Right cardiac atrium (tissue), 5 donors: ENCODE data around the gene CLEC5A. TPM values are rescaled to one million over a fixed set of nuclear protein-coding genes. Genes with fewer than 3 reads are reported as not detected.
A peak's percentile ranks its signal among the peaks of the same experiment; 100 is the strongest.
"Not testable (repeated sequence)": the region's sequence is repeated elsewhere in the genome, so short reads cannot be mapped to it uniquely, and the experiment has no call there.

Experiments
- ATAC-seq, 2 donors: fragments of 200-7000 bp; cut with Tn5 transposase; one replicate each; pipeline versions ENCODE4 v1.8.0 to v1.9.1; 2020; ENCODE audit warnings: moderate library complexity in 2 of 2, mild to moderate bottlenecking in 1 of 2
- DNase-seq, 3 donors: peaks; one replicate each; pipeline ENCODE4 v3.0.0-alpha.2; 2020
- H3K27ac ChIP-seq: one replicate; pipeline ENCODE4 v1.5.1; 2013; ENCODE audit warnings: mild to moderate bottlenecking, low read length, control low read depth, moderate library complexity
- H3K27me3 ChIP-seq: one replicate; pipeline ENCODE4 v1.6.1; 2013; ENCODE audit not compliant: control insufficient read depth, insufficient read depth
- H3K4me1 ChIP-seq: one replicate; pipeline ENCODE4 v1.6.1; 2013; ENCODE audit warnings: low read length; ENCODE audit not compliant: control insufficient read depth, insufficient read depth
- H3K4me3 ChIP-seq: one replicate; pipeline ENCODE4 v1.5.1; 2013; ENCODE audit warnings: low read length, control low read depth
- H3K9me3 ChIP-seq: one replicate; pipeline ENCODE4 v1.6.1; 2013; ENCODE audit warnings: low read length; ENCODE audit not compliant: control insufficient read depth
- WGBS: extraction: QIAGEN DNeasy Blood & Tissue Kit; methylation state at CpG from one replicate; pipeline ENCODE4 v1.1.7; 2013; 5-methylcytosine and 5-hydroxymethylcytosine counted together
- intact Hi-C, 4 donors: fragments of 100-400 bp; cut with DNase I; formaldehyde crosslinking; loops; one replicate each; pipeline versions ENCODE4 v1.11.0 to v1.14.0; 2022 to 2023
- long read RNA-seq, 4 donors: library from polyadenylated mRNA; unstranded; transcript quantifications; one replicate each; pipeline ENCODE4 v2.0.0, GENCODE V29; 2020 to 2021
- polyA plus RNA-seq: library from polyadenylated mRNA; stranded (reverse); fragments of 200-250 nt; gene quantifications from one replicate; pipeline ENCODE4 v1.2.3, GENCODE V29; 2013
- total RNA-seq, 4 donors: library from RNA; stranded (reverse); fragmentation: NEBNext Ultra II Directional; extraction: Animal tissue kit (Norgen Biotek cat#: 25700); gene quantifications; one replicate each; pipeline ENCODE4 v1.2.1, GENCODE V29; 2021
- donor health status: healthy with polysubstance abuse.
- donor health status: DM: no; HTN: yes; CAD: no.
- donor health status: DM: no; HTN: no; CAD: no.
- donor health status: DM: no; HTN: yes; CAD: no; lungs with severe emphysema.
- donor health status: DM: yes; HTN: yes; CAD: no.

The CLEC5A gene
- total RNA-seq (under 1 TPM; 0.08 to 0.74 (median 0.25) TPM), polyA plus RNA-seq (0.27 TPM)
- long read RNA-seq, donor 1, result 0 reads
- long read RNA-seq, donor 2, result 0 reads
- long read RNA-seq, donor 3, result 0 reads
- long read RNA-seq, donor 4, result 0 reads

- no peak for DNase-seq
- intact Hi-C loops, result no loop called here
- Histone ChIP-seq H3K4me1 (no peaks in the 10 kb centered on the region), H3K27ac (no peak within 1 kb of the TSS), H3K9me3 (no peaks in the 10 kb centered on the region), H3K4me3 (no peak within 1 kb of the TSS), H3K27me3 (no peaks in the 10 kb centered on the region)
- WGBS, result 66% methylated on average over 3 of the region's 3 CpGs
- ATAC-seq, result no peak
Observed at GRCh38 chr7:141946796-141947195, at the start of gene CLEC5A. Gene CLEC5A, minus strand, starts transcription at chr7:141946974. Its CDS starts 682 bp downstream, at chr7:141946292.

DNA sequence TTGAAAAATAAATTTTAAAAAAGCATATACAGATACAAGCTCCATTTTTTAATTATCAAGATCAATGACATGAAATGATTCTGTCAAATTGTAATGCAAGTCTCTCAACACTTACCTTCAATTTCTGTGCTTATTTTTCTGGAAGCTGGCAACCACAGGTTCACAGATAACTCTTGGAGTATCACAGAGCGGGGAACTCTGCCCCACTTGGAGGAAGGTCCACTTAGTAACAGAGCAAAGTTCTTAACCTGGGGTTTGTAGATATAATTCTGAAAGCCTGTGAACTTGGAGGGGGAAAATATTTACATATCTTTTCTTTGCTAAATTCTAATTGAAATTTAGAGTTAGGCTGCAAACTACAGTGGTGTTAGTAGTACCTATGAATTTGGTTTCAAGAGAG, 46.6 kb upstream of the CLEC5A start:
- 77% methylated on average over 1 of the region's 1 CpG for WGBS
- no peaks in the 10 kb centered on the region for H3K27me3 ChIP-seq
- H3K27ac ChIP-seq, result no peak overlapping the region
- no peaks in the 10 kb centered on the region for H3K9me3 ChIP-seq
- no peak for DNase-seq
- no peaks in the 10 kb centered on the region for H3K4me1 ChIP-seq
- no peak for ATAC-seq
- no peak overlapping the region for H3K4me3 ChIP-seq
- intact Hi-C loops, result no loop called here

- whole genome bisulfite sequencing, result 64% methylated on average over 4 of the region's 4 CpGs
- no peak overlapping the region for H3K4me3 ChIP-seq
- H3K27ac ChIP-seq, result no peak overlapping the region
- H3K4me1 ChIP-seq, result no peaks in the 10 kb centered on the region
- DNase-seq, result peak in 1 of 3 donors; percentile 49
- no peaks in the 10 kb centered on the region for H3K9me3 ChIP-seq
- ATAC-seq, result no peak
- intact Hi-C loops, result no loop called here
- H3K27me3 ChIP-seq, result no peaks in the 10 kb centered on the region
Observed at GRCh38 chr7:141992688-141993087, 45.9 kb upstream of the CLEC5A start.

GRCh38 chr7:141992156-141992555, 45.4 kb upstream of the CLEC5A start:
- Histone ChIP-seq H3K27me3 (no peaks in the 10 kb centered on the region), H3K9me3 (no peaks in the 10 kb centered on the region), H3K27ac (no peak overlapping the region), H3K4me1 (no peaks in the 10 kb centered on the region), H3K4me3 (no peak overlapping the region)
- DNase-seq (no peak), ATAC-seq (no peak)
- 70% methylated on average over 2 of the region's 2 CpGs for WGBS
- intact Hi-C loops, result no loop called here

DNA sequence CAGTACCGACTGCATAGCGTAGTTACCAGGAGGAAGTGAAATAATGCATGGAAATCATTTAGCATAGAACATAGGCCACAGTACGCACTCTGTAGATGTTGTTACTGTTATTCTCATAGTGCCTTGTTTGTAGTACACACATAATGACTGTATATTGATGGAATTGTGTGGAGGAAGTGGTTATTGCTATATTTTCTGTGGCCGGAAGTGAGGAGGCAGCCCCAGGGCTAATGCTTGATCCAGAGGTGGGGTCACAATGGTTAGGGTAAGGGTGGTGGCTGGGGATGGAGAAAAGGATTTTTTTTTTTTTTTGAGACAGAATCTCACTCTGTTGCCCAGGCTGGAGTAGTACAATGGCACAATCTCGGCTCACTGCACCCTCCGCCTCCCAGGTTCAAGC, 44.4 kb upstream of the CLEC5A start:
- Histone ChIP-seq H3K27me3 (no peaks in the 10 kb centered on the region), H3K4me3 (no peak overlapping the region), H3K4me1 (no peaks in the 10 kb centered on the region), H3K27ac (no peak overlapping the region), H3K9me3 (no peaks in the 10 kb centered on the region)
- intact Hi-C loops, result no loop called here
- no peak for DNase-seq
- 85% methylated on average over 6 of the region's 6 CpGs for WGBS
- no peak for ATAC-seq

- intact Hi-C loops, result no loop called here
- 58% methylated on average over 2 of the region's 2 CpGs for WGBS
- no peak overlapping the region for H3K27ac ChIP-seq
- no peaks in the 10 kb centered on the region for H3K9me3 ChIP-seq
- H3K27me3 ChIP-seq, result no peaks in the 10 kb centered on the region
- no peak for DNase-seq
- H3K4me3 ChIP-seq, result no peak overlapping the region
- no peaks in the 10 kb centered on the region for H3K4me1 ChIP-seq
- ATAC-seq, result no peak
Observed at GRCh38 chr7:141990011-141990725, 43.4 kb upstream of the CLEC5A start.

DNA sequence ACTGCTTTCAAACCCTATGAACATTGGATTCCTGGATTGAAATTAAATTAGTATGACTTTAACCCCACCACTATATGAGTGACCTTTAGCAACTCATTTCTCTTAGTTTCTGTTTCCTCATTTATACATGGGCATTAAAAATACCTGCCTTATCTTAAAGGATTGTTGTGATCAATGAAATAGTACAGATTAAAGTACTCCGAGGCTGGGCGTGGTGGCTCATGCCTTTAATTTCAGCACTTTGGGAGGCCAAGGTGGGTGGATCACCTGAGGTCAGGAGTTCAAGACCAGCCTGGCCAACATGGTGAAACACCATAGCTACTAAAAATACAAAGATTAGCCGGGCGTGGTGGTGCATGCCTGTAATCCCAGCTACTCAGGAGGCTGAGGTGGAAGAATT, 41.0 kb upstream of the CLEC5A start:
- H3K4me3 ChIP-seq, H3K4me1 ChIP-seq, DNase-seq, intact Hi-C loops, ATAC-seq, H3K9me3 ChIP-seq, H3K27me3 ChIP-seq, H3K27ac ChIP-seq: not testable (repeated sequence)
- WGBS, result 79% methylated on average over 4 of the region's 4 CpGs

DNA sequence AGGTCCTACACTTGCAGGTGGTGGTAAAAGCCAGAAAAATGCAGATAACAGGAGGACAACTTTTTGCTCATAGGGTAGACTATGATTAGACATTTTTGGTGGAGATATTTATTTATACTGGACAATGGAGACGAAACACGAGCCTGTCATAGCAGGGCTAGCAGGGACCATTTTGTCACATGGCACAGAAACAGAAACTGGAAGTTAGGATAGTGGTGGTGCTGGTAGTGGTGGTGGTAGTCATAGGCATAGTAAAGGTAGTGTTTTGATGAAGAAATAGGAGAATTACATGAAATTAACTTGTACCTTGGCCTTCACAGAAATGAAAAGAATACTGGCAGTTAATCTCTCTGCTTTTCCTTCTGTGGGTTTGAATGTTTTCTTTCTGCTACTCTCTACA, 40.1 kb upstream of the CLEC5A start:
- ATAC-seq (no peak), DNase-seq (no peak)
- no peak overlapping the region for H3K27ac ChIP-seq
- H3K4me3 ChIP-seq, result no peak overlapping the region
- H3K27me3 ChIP-seq, result no peaks in the 10 kb centered on the region
- 65% methylated on average over 2 of the region's 2 CpGs for WGBS
- no peaks in the 10 kb centered on the region for H3K4me1 ChIP-seq
- no peaks in the 10 kb centered on the region for H3K9me3 ChIP-seq
- intact Hi-C loops, result no loop called here

DNA sequence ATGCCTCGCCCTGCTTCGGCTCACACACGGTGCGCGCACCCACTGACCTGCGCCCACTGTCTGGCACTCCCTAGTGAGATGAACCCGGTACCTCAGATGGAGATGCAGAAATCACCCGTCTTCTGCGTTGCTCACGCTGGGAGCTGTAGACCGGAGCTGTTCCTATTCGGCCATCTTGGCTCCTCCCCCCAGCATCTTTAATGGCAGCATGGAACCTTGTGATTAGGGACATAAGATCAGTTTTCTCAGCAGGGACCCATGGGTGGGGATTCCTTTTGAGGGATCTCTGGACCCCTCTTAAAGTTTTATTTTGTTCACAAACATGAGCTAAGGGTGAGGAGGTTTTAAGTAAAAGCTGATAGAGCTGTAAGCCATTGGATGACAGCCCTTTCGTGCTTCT, 39.2 kb upstream of the CLEC5A start:
- H3K9me3 ChIP-seq, H3K4me3 ChIP-seq, H3K27me3 ChIP-seq, intact Hi-C loops, ATAC-seq, DNase-seq, H3K27ac ChIP-seq, H3K4me1 ChIP-seq: not testable (repeated sequence)
- WGBS, result 91% methylated on average over 10 of the region's 13 CpGs

GRCh38 chr7:141979568-141979967, 32.8 kb upstream of the CLEC5A start:
- no peaks in the 10 kb centered on the region for H3K9me3 ChIP-seq
- no peak overlapping the region for H3K27ac ChIP-seq
- no peak for ATAC-seq

GRCh38 chr7:141978351-141978750, 31.6 kb upstream of the CLEC5A start:
- DNase-seq (no peak), ATAC-seq (no peak)
- H3K4me1 ChIP-seq, result no peaks in the 10 kb centered on the region
- H3K9me3 ChIP-seq, result no peaks in the 10 kb centered on the region
- 68% methylated on average over 1 of the region's 1 CpG for WGBS
- H3K4me3 ChIP-seq, result no peak overlapping the region
- no peaks in the 10 kb centered on the region for H3K27me3 ChIP-seq
- intact Hi-C loops, result loop anchor here in 2 of 4 donors (10.0 kb wide), 1 partner anchor 206 kb away; no protein-coding TSS in a partner anchor
- H3K27ac ChIP-seq, result no peak overlapping the region

More at GRCh38 chr7:141979568-141979967, 32.8 kb upstream of the CLEC5A start:
- WGBS, result 67% methylated on average over 2 of the region's 2 CpGs
- no peak for DNase-seq
- no peaks in the 10 kb centered on the region for H3K27me3 ChIP-seq
- no peak overlapping the region for H3K4me3 ChIP-seq
- no peaks in the 10 kb centered on the region for H3K4me1 ChIP-seq
- intact Hi-C loops, result loop anchor here in 2 of 4 donors (10.0 kb wide), 1 partner anchor 205 kb away; no protein-coding TSS in a partner anchor
